ENCODE measurements around the gene NAA25. TPM values are rescaled to one million over a fixed set of nuclear protein-coding genes. Genes with fewer than 3 reads are reported as not detected.

The NAA25 gene
- total RNA-seq, 1 donor from 2014 or later, result 1.9 TPM

GRCh38 chr12:112124918-112125249, 16.3 kb upstream of the NAA25 start:
- no peaks in the 10 kb centered on the region for H3K27me3 ChIP-seq
- DNase-seq (ENCODE audit: low spot score in 2 of 2), result no peak
- no peaks in the 10 kb centered on the region for H3K9me3 ChIP-seq
- intact Hi-C loops (cut with DNase I), result loop anchor here (1.0 to 10.0 kb wide), 4 partner anchors 17 to 292 kb away; partner anchors contain the start of genes ERP29, NAA25, PTPN11 and TMEM116
- peaks cover 15 to 29% of the 10 kb centered on the region in 2 donors for H3K4me1 ChIP-seq
- no peak for TF ChIP-seq CTCF (IDR thresholded peaks at IDR 0.05)
- peak overlapping the region; percentile 87 to 94 for H3K4me3 ChIP-seq
- no peaks in the 10 kb centered on the region for H3K36me3 ChIP-seq
- H3K27ac ChIP-seq, result no peak overlapping the region

GRCh38 chr12:112122823-112123690, 14.5 kb upstream of the NAA25 start:
- Histone ChIP-seq H3K4me1 (peaks cover 11 to 26% of the 10 kb centered on the region in 2 donors), H3K27me3 (no peaks in the 10 kb centered on the region), H3K27ac (peak overlapping the region; percentile 62 to 71), H3K4me3 (no peak overlapping the region), H3K36me3 (no peaks in the 10 kb centered on the region), H3K9me3 (no peaks in the 10 kb centered on the region)
- TF ChIP-seq CTCF (IDR thresholded peaks at IDR 0.05), result no peak
- peak in 1 of 2 donors; percentile 56 for DNase-seq (ENCODE audit: low spot score in 2 of 2)
- intact Hi-C loops (cut with DNase I), result loop anchor here (10.0 kb wide), 1 partner anchor 178 kb away; no protein-coding TSS in a partner anchor

GRCh38 chr12:112121780-112122565, 13.4 kb upstream of the NAA25 start:
- intact Hi-C loops (cut with DNase I), result loop anchor here (10.0 kb wide), 1 partner anchor 177 kb away; no protein-coding TSS in a partner anchor
- H3K4me1 ChIP-seq, result peaks cover 8 to 30% of the 10 kb centered on the region in 2 donors

GRCh38 chr12:112117685-112118084, 9.1 kb upstream of the NAA25 start:
- Histone ChIP-seq H3K4me3 (no peak overlapping the region), H3K27me3 (no peaks in the 10 kb centered on the region), H3K9me3 (no peaks in the 10 kb centered on the region), H3K4me1 (peaks cover 0 to 28% of the 10 kb centered on the region in 2 donors), H3K36me3 (no peaks in the 10 kb centered on the region), H3K27ac (peak overlapping the region in 1 of 2 donors; percentile 49)
- no peak for TF ChIP-seq CTCF (IDR thresholded peaks at IDR 0.05)
- intact Hi-C loops (cut with DNase I), result no loop called here
- DNase-seq (ENCODE audit: low spot score in 2 of 2), result peak in 1 of 2 donors; percentile 41

More at GRCh38 chr12:112121780-112122565, 13.4 kb upstream of the NAA25 start:
- Histone ChIP-seq H3K9me3 (no peaks in the 10 kb centered on the region), H3K36me3 (no peaks in the 10 kb centered on the region), H3K27me3 (no peaks in the 10 kb centered on the region), H3K27ac (peak overlapping the region; percentile 62 to 71), H3K4me3 (peak overlapping the region in 1 of 2 donors; percentile 21)
- DNase-seq (ENCODE audit: low spot score in 2 of 2), result peak in 1 of 2 donors; percentile 83
- no peak for TF ChIP-seq CTCF (IDR thresholded peaks at IDR 0.05)

- intact Hi-C loops (cut with DNase I), result no loop called here
- TF ChIP-seq CTCF (IDR thresholded peaks at IDR 0.05), result no peak
These were observed 7.9 kb upstream of the NAA25 start for GRCh38 chr12:112116232-112117060.

More at GRCh38 chr12:112116232-112117060, 7.9 kb upstream of the NAA25 start:
- peak in 1 of 2 donors; percentile 73 for DNase-seq (ENCODE audit: low spot score in 2 of 2)
- Histone ChIP-seq H3K9me3 (no peaks in the 10 kb centered on the region), H3K27me3 (no peaks in the 10 kb centered on the region), H3K4me3 (peak overlapping the region in 1 of 2 donors; percentile 1), H3K27ac (peak overlapping the region; percentile 49 to 68), H3K36me3 (no peaks in the 10 kb centered on the region), H3K4me1 (peaks cover 0 to 18% of the 10 kb centered on the region in 2 donors)
